Vagina (tissue), 2 donors: ENCODE measurements around the gene EZH2. TPM values are rescaled to one million over a fixed set of nuclear protein-coding genes. Genes with fewer than 3 reads are reported as not detected.

Experiments
- DNase-seq, 2 donors: peaks; one replicate each; pipeline ENCODE4 v3.0.0-alpha.2; 2017; ENCODE audit errors: extremely low spot score in 2 of 2
- H3K27ac ChIP-seq: fragments of 200-600 bp; sonication (generic); one replicate; pipeline ENCODE4 v1.5.1; 2019
- H3K27me3 ChIP-seq: fragments of 200-600 bp; sonication (generic); one replicate; pipeline ENCODE4 v1.5.1; 2019
- H3K36me3 ChIP-seq, 2 donors: fragments of 200-600 bp; sonication (generic); one replicate each; pipeline ENCODE4 v1.5.1; 2017 to 2019
- H3K4me1 ChIP-seq: fragments of 200-600 bp; sonication (generic); one replicate; pipeline ENCODE4 v1.5.1; 2019
- H3K4me3 ChIP-seq, 2 donors: fragments of 200-600 bp; sonication (generic); 1 replicate in 1 of 2; 2 replicates in 1 of 2; pipeline ENCODE4 v1.5.1; 2016 to 2019
- H3K9me3 ChIP-seq: fragments of 200-600 bp; sonication (generic); one replicate; pipeline ENCODE4 v1.5.1; 2019
- POLR2A ChIP-seq, 2 donors: fragments of 450-650 bp; IDR thresholded peaks; one replicate each; pipeline ENCODE4 v1.6.1; 2017; ENCODE audit warnings: antibody characterized with exemption in 2 of 2, mild to moderate bottlenecking in 2 of 2, moderate library complexity in 2 of 2
- POLR2AphosphoS5 ChIP-seq, 2 donors: sonication (generic); formaldehyde crosslinking; IDR thresholded peaks; one replicate each; pipeline ENCODE4 v1.9.0; 2017; ENCODE audit warnings: antibody characterized with exemption in 2 of 2, mild to moderate bottlenecking in 2 of 2, low read depth in 1 of 2; ENCODE audit not compliant: insufficient read depth in 1 of 2
- intact Hi-C: fragments of 100-400 bp; cut with DNase I; formaldehyde crosslinking; loops from one replicate; pipeline ENCODE4 v1.15.1; 2023
- total RNA-seq: library from RNA; depleted of rRNA; stranded (reverse); fragments of >200 nt; gene quantifications from one replicate; pipeline ENCODE4 v1.2.3, GENCODE V29; 2016
- TF ChIP-seq, protein P1 (sequence below), 3 experiments: fragments of 450-650 bp in 2 of 3; fragments of 200-600 bp in 1 of 3; sonication (generic) in 1 of 3; IDR thresholded peaks; one replicate each; pipeline ENCODE4 v1.5.1; 2017 to 2019; ENCODE audit warnings: antibody characterized with exemption in 3 of 3, mild to moderate bottlenecking in 2 of 3, moderate library complexity in 2 of 3

Gene EZH2
- total RNA-seq, 1 donor from 2014 or later = 7.9 TPM

DNA sequence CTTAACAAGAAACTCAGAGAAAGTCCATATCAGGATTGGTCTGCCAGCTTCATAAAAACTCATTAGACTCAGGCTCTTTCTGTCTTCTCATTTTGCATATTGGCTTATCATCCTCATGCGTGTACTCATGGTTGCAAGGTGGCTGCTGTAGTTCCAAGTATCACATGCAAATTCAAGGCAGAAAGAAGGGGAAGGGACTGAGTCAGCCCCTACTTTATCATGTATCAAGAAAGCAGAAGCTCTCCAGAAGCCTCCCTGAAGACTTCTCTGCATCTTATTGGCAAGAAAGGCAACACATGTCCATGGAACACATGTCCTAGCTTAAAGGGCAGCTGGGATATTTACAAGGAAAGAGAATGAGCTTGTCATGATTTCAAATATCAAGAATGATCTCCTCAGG, 19.4 kb upstream of the EZH2 start:
- Histone ChIP-seq H3K27me3 (no peaks in the 10 kb centered on the region), H3K9me3 (no peaks in the 10 kb centered on the region), H3K4me1 (no peaks in the 10 kb centered on the region), H3K27ac (no peak overlapping the region), H3K4me3 (no peak overlapping the region), H3K36me3 (no peaks in the 10 kb centered on the region)
- no peak for TF ChIP-seq POLR2AphosphoS5 (IDR thresholded peaks at IDR 0.05; ENCODE audit: insufficient read depth in 1 of 2, low read depth in 1 of 2)
- TF ChIP-seq, protein P1, sequence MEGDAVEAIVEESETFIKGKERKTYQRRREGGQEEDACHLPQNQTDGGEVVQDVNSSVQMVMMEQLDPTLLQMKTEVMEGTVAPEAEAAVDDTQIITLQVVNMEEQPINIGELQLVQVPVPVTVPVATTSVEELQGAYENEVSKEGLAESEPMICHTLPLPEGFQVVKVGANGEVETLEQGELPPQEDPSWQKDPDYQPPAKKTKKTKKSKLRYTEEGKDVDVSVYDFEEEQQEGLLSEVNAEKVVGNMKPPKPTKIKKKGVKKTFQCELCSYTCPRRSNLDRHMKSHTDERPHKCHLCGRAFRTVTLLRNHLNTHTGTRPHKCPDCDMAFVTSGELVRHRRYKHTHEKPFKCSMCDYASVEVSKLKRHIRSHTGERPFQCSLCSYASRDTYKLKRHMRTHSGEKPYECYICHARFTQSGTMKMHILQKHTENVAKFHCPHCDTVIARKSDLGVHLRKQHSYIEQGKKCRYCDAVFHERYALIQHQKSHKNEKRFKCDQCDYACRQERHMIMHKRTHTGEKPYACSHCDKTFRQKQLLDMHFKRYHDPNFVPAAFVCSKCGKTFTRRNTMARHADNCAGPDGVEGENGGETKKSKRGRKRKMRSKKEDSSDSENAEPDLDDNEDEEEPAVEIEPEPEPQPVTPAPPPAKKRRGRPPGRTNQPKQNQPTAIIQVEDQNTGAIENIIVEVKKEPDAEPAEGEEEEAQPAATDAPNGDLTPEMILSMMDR (IDR thresholded peaks at IDR 0.05) = no peak
- TF ChIP-seq POLR2A (IDR thresholded peaks at IDR 0.05) = no peak
- no peak for DNase-seq
- intact Hi-C loops = no loop called here

DNA sequence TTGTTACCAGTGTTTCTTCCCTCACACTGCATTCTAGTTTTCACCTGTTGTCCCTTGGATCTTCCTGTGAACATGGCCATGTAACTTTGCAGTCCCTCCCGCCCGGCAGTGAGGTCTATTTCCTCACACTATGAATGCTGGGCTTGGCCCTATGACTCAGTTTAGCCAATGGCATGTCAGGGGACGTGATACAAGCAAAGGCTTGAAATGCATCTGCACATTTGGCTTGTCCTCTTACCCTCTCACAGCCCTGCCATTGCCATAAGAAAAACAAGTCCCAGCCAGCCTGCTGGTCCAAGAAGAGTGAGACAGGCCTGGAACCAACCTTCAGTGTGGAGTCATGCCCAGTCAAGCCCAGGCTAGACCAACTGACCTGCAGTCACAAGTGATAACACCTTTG, 17.1 kb upstream of the EZH2 start:
- Histone ChIP-seq H3K27me3 (no peaks in the 10 kb centered on the region), H3K4me3 (no peak overlapping the region), H3K36me3 (no peaks in the 10 kb centered on the region), H3K4me1 (no peaks in the 10 kb centered on the region), H3K9me3 (no peaks in the 10 kb centered on the region), H3K27ac (no peak overlapping the region)
- TF ChIP-seq, protein P1 (IDR thresholded peaks at IDR 0.05) = no peak
- TF ChIP-seq POLR2AphosphoS5 (IDR thresholded peaks at IDR 0.05; ENCODE audit: insufficient read depth in 1 of 2, low read depth in 1 of 2) (no peak), POLR2A (IDR thresholded peaks at IDR 0.05) (no peak)
- intact Hi-C loops = no loop called here
- DNase-seq = no peak

DNA sequence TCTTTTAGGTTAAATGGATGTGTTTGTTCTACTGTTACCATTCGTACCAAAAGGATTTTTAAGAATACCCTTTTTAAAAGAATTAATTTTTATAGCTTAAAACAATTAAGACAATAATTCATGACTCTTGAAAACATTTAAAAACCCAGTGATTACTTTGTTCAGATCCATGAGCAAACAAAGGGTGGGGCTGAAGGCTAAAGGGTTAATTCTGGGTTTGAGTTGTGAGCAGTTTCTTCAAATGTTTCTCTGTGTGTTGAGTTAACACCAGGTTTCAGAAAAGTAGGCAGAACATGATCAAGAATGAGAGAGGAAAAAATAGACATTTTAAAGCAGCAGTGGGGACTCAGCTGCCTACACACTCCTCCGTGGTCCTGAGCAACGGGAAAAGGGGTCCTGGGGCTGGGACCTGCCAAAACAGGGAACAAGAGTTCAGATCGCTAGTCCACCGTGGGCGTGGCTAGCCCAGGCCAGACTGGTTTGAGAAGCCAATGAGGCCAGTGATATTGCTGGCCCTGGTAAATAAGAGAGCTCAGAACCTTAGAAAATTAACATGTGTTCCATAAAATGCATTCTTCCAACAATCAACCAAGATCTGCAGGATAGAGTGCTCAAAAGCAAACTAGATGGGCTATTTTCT, 14.9 kb upstream of the EZH2 start:
- no peak overlapping the region for H3K27ac ChIP-seq
- no peak for DNase-seq
- no peaks in the 10 kb centered on the region for H3K27me3 ChIP-seq
- H3K4me3 ChIP-seq = no peak overlapping the region
- no peaks in the 10 kb centered on the region for H3K4me1 ChIP-seq
- TF ChIP-seq, protein P1 (IDR thresholded peaks at IDR 0.05) = no peak
- no peak for TF ChIP-seq POLR2AphosphoS5 (IDR thresholded peaks at IDR 0.05; ENCODE audit: insufficient read depth in 1 of 2, low read depth in 1 of 2)
- TF ChIP-seq POLR2A (IDR thresholded peaks at IDR 0.05) = no peak
- no peaks in the 10 kb centered on the region for H3K9me3 ChIP-seq
- intact Hi-C loops = no loop called here
- no peaks in the 10 kb centered on the region for H3K36me3 ChIP-seq

DNA sequence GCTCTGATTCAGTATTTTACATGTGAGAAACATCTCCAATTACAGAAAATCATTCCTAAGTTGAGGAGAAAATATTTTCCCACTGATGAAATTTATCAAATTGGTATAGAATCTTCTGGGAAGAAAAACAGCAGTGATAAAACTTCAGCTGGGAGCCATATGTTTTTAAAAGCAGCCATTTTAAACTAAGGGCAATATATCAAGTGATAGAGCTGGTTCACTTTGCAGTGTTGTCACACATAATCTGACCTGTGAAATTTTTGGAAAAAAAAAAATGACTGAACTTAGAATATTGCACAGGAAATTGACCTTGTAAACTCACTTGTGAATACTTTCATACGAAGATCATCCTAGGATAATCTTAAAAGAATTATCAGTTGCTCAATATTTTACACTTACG, 10.5 kb upstream of the EZH2 start:
- no peak for DNase-seq
- no peaks in the 10 kb centered on the region for H3K36me3 ChIP-seq
- no peak overlapping the region for H3K4me3 ChIP-seq
- intact Hi-C loops = no loop called here
- H3K4me1 ChIP-seq = no peaks in the 10 kb centered on the region
- no peak for TF ChIP-seq POLR2A (IDR thresholded peaks at IDR 0.05)
- no peak overlapping the region for H3K27ac ChIP-seq
- H3K27me3 ChIP-seq = no peaks in the 10 kb centered on the region
- H3K9me3 ChIP-seq = no peaks in the 10 kb centered on the region

DNA sequence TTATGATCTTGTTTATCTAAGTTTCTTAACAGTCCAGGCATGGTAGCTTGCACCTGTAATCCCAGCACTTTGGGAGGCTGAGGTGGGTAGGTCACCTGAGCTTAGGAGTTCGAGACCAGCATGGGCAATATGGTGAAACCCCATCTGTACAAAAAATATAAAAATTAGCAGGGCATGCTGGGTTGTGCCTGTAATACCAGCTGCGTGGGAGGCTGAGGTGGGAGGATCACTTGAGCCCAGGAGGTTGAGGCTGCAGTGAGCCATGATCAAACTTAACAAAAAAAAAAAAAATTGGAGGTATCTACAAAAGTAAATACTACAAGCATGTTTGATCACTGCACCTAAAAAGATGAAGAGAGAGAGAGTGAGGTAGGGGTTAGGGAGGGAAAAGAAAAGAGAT, 9.0 kb upstream of the EZH2 start:
- Histone ChIP-seq H3K4me3 (no peak overlapping the region), H3K27ac (no peak overlapping the region), H3K9me3 (no peaks in the 10 kb centered on the region), H3K27me3 (no peaks in the 10 kb centered on the region), H3K4me1 (no peaks in the 10 kb centered on the region), H3K36me3 (no peaks in the 10 kb centered on the region)
- TF ChIP-seq, protein P1 (IDR thresholded peaks at IDR 0.05) = no peak
- TF ChIP-seq POLR2A (IDR thresholded peaks at IDR 0.05) = no peak
- TF ChIP-seq POLR2AphosphoS5 (IDR thresholded peaks at IDR 0.05; ENCODE audit: insufficient read depth in 1 of 2, low read depth in 1 of 2) = no peak
- no peak for DNase-seq
- intact Hi-C loops = no loop called here
